ENCODE measurements around the gene FIBIN. TPM values are rescaled to one million over a fixed set of nuclear protein-coding genes. Genes with fewer than 3 reads are reported as not detected.

The FIBIN gene
- total RNA-seq, 2 experiments from 2014 or later, result not detected

Other genes with a start within 250 kb of the FIBIN start
- gene BBOX1, start 46.7 kb downstream of the FIBIN start, total RNA-seq, result not detected